ENCODE data around the gene FMN2.

FMN2 gene

DNA sequence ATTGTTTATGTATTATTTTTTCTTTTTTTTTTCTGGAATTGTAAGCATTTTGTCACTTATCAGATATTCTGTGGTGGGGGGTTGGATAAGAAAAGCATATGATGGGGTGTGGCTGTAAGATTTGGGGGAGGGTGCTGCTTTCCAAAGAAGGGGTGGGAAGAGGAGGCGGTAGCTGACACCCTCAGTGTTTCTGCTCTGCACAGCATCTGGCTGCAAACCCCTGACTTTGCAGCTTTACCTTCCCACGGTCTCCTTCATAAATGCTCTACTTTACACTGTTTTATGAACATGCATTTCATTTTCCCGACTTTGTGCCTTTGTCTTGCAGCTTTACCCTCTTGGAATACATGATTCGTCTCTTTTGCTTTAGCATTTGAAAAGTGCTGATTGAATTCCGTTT is 7.6 kb downstream of the FMN2 start (continued):
- TF ChIP-seq, protein P1, sequence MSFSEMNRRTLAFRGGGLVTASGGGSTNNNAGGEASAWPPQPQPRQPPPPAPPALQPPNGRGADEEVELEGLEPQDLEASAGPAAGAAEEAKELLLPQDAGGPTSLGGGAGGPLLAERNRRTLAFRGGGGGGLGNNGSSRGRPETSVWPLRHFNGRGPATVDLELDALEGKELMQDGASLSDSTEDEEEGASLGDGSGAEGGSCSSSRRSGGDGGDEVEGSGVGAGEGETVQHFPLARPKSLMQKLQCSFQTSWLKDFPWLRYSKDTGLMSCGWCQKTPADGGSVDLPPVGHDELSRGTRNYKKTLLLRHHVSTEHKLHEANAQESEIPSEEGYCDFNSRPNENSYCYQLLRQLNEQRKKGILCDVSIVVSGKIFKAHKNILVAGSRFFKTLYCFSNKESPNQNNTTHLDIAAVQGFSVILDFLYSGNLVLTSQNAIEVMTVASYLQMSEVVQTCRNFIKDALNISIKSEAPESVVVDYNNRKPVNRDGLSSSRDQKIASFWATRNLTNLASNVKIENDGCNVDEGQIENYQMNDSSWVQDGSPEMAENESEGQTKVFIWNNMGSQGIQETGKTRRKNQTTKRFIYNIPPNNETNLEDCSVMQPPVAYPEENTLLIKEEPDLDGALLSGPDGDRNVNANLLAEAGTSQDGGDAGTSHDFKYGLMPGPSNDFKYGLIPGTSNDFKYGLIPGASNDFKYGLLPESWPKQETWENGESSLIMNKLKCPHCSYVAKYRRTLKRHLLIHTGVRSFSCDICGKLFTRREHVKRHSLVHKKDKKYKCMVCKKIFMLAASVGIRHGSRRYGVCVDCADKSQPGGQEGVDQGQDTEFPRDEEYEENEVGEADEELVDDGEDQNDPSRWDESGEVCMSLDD (tag by site-specific recombination; IDR thresholded peaks at IDR 0.05): no peak
- TF ChIP-seq ZNF121 (tag by site-specific recombination; IDR thresholded peaks at IDR 0.05) (no peak), ZNF473 (tag by site-specific recombination; IDR thresholded peaks at IDR 0.05) (no peak), ZNF394 (tag by site-specific recombination; IDR thresholded peaks at IDR 0.05; ENCODE audit: borderline replicate concordance) (no peak), ZNF776 (tag by site-specific recombination; IDR thresholded peaks at IDR 0.05; ENCODE audit: borderline replicate concordance) (no peak), ZNF157 (tag by site-specific recombination; IDR thresholded peaks at IDR 0.05) (no peak), ZFHX2 (tag by site-specific recombination; conservative IDR thresholded peaks at IDR 0.05) (peak; percentile 81), ZNF791 (tag by site-specific recombination; IDR thresholded peaks at IDR 0.05) (no peak), RBAK (tag by site-specific recombination; IDR thresholded peaks at IDR 0.05) (no peak), ZNF48 (tag by site-specific recombination; IDR thresholded peaks at IDR 0.05) (no peak), ZNF133 (tag by site-specific recombination; IDR thresholded peaks at IDR 0.05) (no peak), WT1 (tag by site-specific recombination; IDR thresholded peaks at IDR 0.05) (no peak), BCL11A (tag by site-specific recombination; IDR thresholded peaks at IDR 0.05; ENCODE audit: low read depth) (no peak), ZNF76 (tag by site-specific recombination; IDR thresholded peaks at IDR 0.05; ENCODE audit: borderline replicate concordance, low read depth) (no peak)
- TF ChIP-seq, protein P2, sequence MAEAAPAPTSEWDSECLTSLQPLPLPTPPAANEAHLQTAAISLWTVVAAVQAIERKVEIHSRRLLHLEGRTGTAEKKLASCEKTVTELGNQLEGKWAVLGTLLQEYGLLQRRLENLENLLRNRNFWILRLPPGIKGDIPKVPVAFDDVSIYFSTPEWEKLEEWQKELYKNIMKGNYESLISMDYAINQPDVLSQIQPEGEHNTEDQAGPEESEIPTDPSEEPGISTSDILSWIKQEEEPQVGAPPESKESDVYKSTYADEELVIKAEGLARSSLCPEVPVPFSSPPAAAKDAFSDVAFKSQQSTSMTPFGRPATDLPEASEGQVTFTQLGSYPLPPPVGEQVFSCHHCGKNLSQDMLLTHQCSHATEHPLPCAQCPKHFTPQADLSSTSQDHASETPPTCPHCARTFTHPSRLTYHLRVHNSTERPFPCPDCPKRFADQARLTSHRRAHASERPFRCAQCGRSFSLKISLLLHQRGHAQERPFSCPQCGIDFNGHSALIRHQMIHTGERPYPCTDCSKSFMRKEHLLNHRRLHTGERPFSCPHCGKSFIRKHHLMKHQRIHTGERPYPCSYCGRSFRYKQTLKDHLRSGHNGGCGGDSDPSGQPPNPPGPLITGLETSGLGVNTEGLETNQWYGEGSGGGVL (tag by site-specific recombination; IDR thresholded peaks at IDR 0.05): peak; percentile 20; the same call in 1 of the 2 replicates
- TF ChIP-seq, protein P3, sequence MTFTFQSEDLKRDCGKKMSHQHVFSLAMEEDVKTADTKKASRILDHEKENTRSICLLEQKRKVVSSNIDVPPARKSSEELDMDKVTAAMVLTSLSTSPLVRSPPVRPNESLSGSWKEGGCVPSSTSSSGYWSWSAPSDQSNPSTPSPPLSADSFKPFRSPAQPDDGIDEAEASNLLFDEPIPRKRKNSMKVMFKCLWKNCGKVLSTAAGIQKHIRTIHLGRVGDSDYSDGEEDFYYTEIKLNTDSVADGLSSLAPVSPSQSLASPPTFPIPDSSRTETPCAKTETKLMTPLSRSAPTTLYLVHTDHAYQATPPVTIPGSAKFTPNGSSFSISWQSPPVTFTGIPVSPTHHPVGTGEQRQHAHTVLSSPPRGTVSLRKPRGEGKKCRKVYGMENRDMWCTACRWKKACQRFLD (tag by site-specific recombination; IDR thresholded peaks at IDR 0.05): no peak
- TF ChIP-seq, protein P4, sequence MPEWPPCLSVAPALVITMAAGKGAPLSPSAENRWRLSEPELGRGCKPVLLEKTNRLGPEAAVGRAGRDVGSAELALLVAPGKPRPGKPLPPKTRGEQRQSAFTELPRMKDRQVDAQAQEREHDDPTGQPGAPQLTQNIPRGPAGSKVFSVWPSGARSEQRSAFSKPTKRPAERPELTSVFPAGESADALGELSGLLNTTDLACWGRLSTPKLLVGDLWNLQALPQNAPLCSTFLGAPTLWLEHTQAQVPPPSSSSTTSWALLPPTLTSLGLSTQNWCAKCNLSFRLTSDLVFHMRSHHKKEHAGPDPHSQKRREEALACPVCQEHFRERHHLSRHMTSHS (tag by site-specific recombination; IDR thresholded peaks at IDR 0.05): no peak
- TF ChIP-seq, protein P5, sequence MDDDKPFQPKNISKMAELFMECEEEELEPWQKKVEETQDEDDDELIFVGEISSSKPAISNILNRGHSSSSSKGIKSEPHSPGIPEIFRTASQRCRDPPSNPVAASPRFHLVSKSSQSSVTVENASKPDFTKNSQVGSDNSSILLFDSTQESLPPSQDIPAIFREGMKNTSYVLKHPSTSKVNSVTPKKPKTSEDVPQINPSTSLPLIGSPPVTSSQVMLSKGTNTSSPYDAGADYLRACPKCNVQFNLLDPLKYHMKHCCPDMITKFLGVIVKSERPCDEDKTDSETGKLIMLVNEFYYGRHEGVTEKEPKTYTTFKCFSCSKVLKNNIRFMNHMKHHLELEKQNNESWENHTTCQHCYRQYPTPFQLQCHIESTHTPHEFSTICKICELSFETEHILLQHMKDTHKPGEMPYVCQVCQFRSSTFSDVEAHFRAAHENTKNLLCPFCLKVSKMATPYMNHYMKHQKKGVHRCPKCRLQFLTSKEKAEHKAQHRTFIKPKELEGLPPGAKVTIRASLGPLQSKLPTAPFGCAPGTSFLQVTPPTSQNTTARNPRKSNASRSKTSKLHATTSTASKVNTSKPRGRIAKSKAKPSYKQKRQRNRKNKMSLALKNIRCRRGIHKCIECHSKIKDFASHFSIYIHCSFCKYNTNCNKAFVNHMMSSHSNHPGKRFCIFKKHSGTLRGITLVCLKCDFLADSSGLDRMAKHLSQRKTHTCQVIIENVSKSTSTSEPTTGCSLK (tag by site-specific recombination; IDR thresholded peaks at IDR 0.05): no peak

DNA sequence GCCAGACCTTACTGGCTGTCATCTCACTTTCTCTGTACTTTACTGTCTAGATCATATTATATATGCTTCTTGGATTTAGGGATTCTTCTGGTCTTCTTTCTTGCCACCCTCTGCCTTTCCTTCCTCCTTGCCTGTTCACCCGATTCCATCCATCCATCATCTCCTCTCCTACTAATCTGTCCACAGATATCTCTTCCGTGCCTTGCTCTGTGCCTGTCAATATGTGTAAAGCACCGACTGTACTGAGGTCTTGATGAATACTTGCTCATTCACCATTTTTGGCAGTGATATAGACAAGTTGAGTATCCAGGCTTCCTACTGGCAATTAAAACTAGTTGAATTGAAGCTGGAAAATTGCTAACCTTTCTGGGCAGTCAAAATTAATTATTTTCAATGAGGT is 8.1 kb downstream of the FMN2 start:
- Histone ChIP-seq H3K27ac (ENCODE audit: extremely low read depth, low read depth, low read length) (no peak overlapping the region), H3K4me3 (ENCODE audit: low read depth, low read length) (no peak overlapping the region), H3K4me1 (ENCODE audit: control insufficient read depth, insufficient read depth, low read length) (peaks cover 14% of the 10 kb centered on the region), H3K9me3 (ENCODE audit: control insufficient read depth, insufficient read depth, low read depth, low read length) (no peaks in the 10 kb centered on the region), H3K36me3 (ENCODE audit: control insufficient read depth in 2 of 2, insufficient read depth in 1 of 2, low read length in 2 of 2) (no peaks in the 10 kb centered on the region)
- CTCF ChIA-PET: interaction anchor here (1.8 to 4.0 kb wide), 2 partner anchors 12 to 50 kb away, joined by 3 to 18 read pairs; no protein-coding TSS in a partner anchor
- POLR2A ChIA-PET: interaction anchor here (0.7 to 2.3 kb wide), 3 partner anchors 8 to 398 kb away, joined by 3 to 11 read pairs (median 3); partner anchors contain the start of gene FMN2
- TF ChIP-seq, protein P6, sequence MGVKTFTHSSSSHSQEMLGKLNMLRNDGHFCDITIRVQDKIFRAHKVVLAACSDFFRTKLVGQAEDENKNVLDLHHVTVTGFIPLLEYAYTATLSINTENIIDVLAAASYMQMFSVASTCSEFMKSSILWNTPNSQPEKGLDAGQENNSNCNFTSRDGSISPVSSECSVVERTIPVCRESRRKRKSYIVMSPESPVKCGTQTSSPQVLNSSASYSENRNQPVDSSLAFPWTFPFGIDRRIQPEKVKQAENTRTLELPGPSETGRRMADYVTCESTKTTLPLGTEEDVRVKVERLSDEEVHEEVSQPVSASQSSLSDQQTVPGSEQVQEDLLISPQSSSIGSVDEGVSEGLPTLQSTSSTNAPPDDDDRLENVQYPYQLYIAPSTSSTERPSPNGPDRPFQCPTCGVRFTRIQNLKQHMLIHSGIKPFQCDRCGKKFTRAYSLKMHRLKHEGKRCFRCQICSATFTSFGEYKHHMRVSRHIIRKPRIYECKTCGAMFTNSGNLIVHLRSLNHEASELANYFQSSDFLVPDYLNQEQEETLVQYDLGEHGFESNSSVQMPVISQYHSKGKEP (tag by site-specific recombination; IDR thresholded peaks at IDR 0.05): no peak
- TF ChIP-seq ZBTB17 (tag by site-specific recombination; IDR thresholded peaks at IDR 0.05) (peak; percentile 89), IKZF3 (tag by site-specific recombination; IDR thresholded peaks at IDR 0.05) (no peak), ZNF561 (tag by site-specific recombination; IDR thresholded peaks at IDR 0.05; ENCODE audit: borderline replicate concordance) (no peak), ZNF366 (tag by site-specific recombination; conservative IDR thresholded peaks at IDR 0.05) (0 out of 2 replicates have a peak, but pooled peaks have one; percentile 15), ZNF112 (tag by site-specific recombination; IDR thresholded peaks at IDR 0.05) (no peak), ZNF391 (tag by site-specific recombination; IDR thresholded peaks at IDR 0.05; ENCODE audit: borderline replicate concordance, low read depth) (no peak)
- TF ChIP-seq, protein P7, sequence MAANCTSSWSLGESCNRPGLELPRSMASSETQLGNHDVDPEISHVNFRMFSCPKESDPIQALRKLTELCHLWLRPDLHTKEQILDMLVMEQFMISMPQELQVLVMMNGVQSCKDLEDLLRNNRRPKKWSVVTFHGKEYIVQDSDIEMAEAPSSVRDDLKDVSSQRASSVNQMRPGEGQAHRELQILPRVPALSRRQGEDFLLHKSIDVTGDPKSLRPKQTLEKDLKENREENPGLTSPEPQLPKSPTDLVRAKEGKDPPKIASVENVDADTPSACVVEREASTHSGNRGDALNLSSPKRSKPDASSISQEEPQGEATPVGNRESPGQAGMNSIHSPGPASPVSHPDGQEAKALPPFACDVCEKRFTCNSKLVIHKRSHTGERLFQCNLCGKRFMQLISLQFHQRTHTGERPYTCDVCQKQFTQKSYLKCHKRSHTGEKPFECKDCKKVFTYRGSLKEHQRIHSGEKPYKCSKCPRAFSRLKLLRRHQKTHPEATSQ (tag by site-specific recombination; IDR thresholded peaks at IDR 0.05): no peak
